GM12878 (cell line): ENCODE results near the gene SEMA3A. TPM values are rescaled to one million over a fixed set of nuclear protein-coding genes. Genes with fewer than 3 reads are reported as not detected.

Source experiments
- ATAC-seq: fragments of 200-7000 bp; cut with Tn5 transposase; 3 replicates; pipeline ENCODE4 v1.9.1; 2020; ENCODE audit warnings: mild to moderate bottlenecking, moderate library complexity
- BruUV-seq: library from RNA; stranded (reverse); fragments of 400-500 nt; replicated peaks from 2 replicates; lab custom pipeline; 2021; lab: Mats Ljungman, UMichigan
- CTCF ChIA-PET: fragments of 300-600 bp; sonication (Branson Sonifier 250); formaldehyde crosslinking; extraction: SDS; loops from one replicate; lab custom pipeline; 2021; ENCODE audit warnings: inconsistent platforms; lab: Yijun Ruan, JAX
- POLR2A ChIA-PET: fragments of 350-600 bp; formaldehyde crosslinking; extraction: SDS; loops from one replicate; lab custom pipeline; 2021; ENCODE audit warnings: inconsistent platforms; lab: Charles Lee
- RAD21 ChIA-PET: fragments of 300-600 bp; sonication (Branson Sonifier 250); formaldehyde crosslinking; loops from one replicate; lab custom pipeline; 2023; ENCODE audit warnings: antibody characterized with exemption; ENCODE audit not compliant: unreplicated experiment; lab: Charles Lee
- SMC1A ChIA-PET: fragments of 300-600 bp; sonication (Branson Sonifier 250); formaldehyde crosslinking; loops from one replicate; lab custom pipeline; 2023; ENCODE audit not compliant: unreplicated experiment, uncharacterized antibody; lab: Charles Lee
- DNase-seq: peaks from one replicate; pipeline ENCODE4 v3.0.0-alpha.2; 2011; ENCODE audit warnings: low read depth, low spot score
- FAIRE-seq: peaks from 3 replicates; lab custom pipeline; 2011; peaks lifted over from hg19 to GRCh38; lab: Jason Lieb, UNC
- H2AFZ ChIP-seq: 2 replicates; pipeline ENCODE4 v1.6.0; 2011; ENCODE audit warnings: low read depth, low read length, control low read depth; ENCODE audit not compliant: control insufficient read depth
- H3K27ac ChIP-seq: 2 replicates; pipeline ENCODE4 v1.5.1; 2011; ENCODE audit warnings: control low read depth; ENCODE audit not compliant: control insufficient read depth, insufficient read depth
- H3K27me3 ChIP-seq, 2 experiments: replicated peaks in 1 of 2; 2 replicates each; pipeline versions ENCODE4 v1.6.0 to v1.6.1; 2011; ENCODE audit warnings: low read length in 1 of 2; ENCODE audit not compliant: control insufficient read depth in 2 of 2, insufficient read depth in 2 of 2
- H3K36me3 ChIP-seq, 2 experiments: 2 replicates each; pipeline ENCODE4 v1.5.1; 2011; ENCODE audit warnings: low read length in 1 of 2; ENCODE audit not compliant: control insufficient read depth in 2 of 2, insufficient read depth in 2 of 2
- H3K4me1 ChIP-seq: 2 replicates; pipeline ENCODE4 v1.6.1; 2011; ENCODE audit warnings: mild to moderate bottlenecking, low read length, moderate library complexity, mixed read lengths; ENCODE audit not compliant: control insufficient read depth, insufficient read depth
- H3K4me2 ChIP-seq: 2 replicates; pipeline ENCODE4 v1.6.0; 2011; ENCODE audit warnings: control low read depth; ENCODE audit not compliant: control insufficient read depth, insufficient read depth
- H3K4me3 ChIP-seq: fragments of 200-600 bp; sonication (generic); 2 replicates; pipeline ENCODE4 v1.5.1; 2016
- H3K79me2 ChIP-seq: 2 replicates; pipeline ENCODE4 v1.6.0; 2011; ENCODE audit warnings: low read length; ENCODE audit not compliant: control insufficient read depth, insufficient read depth
- H3K9ac ChIP-seq: 2 replicates; pipeline ENCODE4 v1.8.0; 2011; ENCODE audit warnings: low read length, control low read depth, mixed read lengths; ENCODE audit not compliant: control insufficient read depth, insufficient read depth
- H3K9me3 ChIP-seq: replicated peaks from 3 replicates; pipeline ENCODE4 v1.5.1; 2011; ENCODE audit warnings: mild to moderate bottlenecking, low read length; ENCODE audit not compliant: control insufficient read depth, insufficient read depth
- H4K20me1 ChIP-seq: 2 replicates; pipeline ENCODE4 v1.6.0; 2011; ENCODE audit not compliant: control insufficient read depth, insufficient read depth
- CBX3 ChIP-seq: fragments of 200-600 bp; sonication (generic); IDR thresholded peaks from 2 replicates; pipeline ENCODE4 v1.6.1; 2016; ENCODE audit warnings: low read depth, borderline replicate concordance
- E2F8 ChIP-seq: fragments of 450-650 bp; IDR thresholded peaks from 2 replicates; pipeline ENCODE4 v1.6.1; 2018; ENCODE audit warnings: mild to moderate bottlenecking, low read depth, moderate library complexity; ENCODE audit not compliant: partially characterized antibody
- ESRRA ChIP-seq: IDR thresholded peaks from 2 replicates; pipeline ENCODE4 v1.6.1; 2012; ENCODE audit warnings: mild to moderate bottlenecking, low read length, improper control_type of control experiment
- HDAC6 ChIP-seq: fragments of 200-600 bp; sonication (generic); IDR thresholded peaks from one replicate; pipeline ENCODE4 v1.8.0; 2017; ENCODE audit warnings: antibody characterized with exemption; ENCODE audit not compliant: unreplicated experiment
- IRF3 ChIP-seq: fragments of 450-650 bp; IDR thresholded peaks from 2 replicates; pipeline ENCODE4 v1.6.1; 2014; ENCODE audit warnings: mild to moderate bottlenecking
- JUNB ChIP-seq: IDR thresholded peaks from 2 replicates; pipeline ENCODE4 v1.6.1; 2016; ENCODE audit warnings: antibody characterized with exemption, mild to moderate bottlenecking
- NR2C2 ChIP-seq: IDR thresholded peaks from 2 replicates; pipeline ENCODE4 v1.6.1; 2011; ENCODE audit warnings: borderline replicate concordance, low read depth; ENCODE audit not compliant: control insufficient read depth, insufficient read length
- NRF1 ChIP-seq: conservative IDR thresholded peaks from 2 replicates; pipeline ENCODE4 v1.6.1; 2011; ENCODE audit warnings: mild to moderate bottlenecking, low read depth, low read length, improper control_type of control experiment
- SKIL ChIP-seq: fragments of 450-650 bp; IDR thresholded peaks from 2 replicates; pipeline ENCODE4 v1.6.1; 2017; ENCODE audit warnings: mild to moderate bottlenecking, low read depth, inconsistent platforms; ENCODE audit not compliant: poor library complexity, severe bottlenecking
- SREBF2 ChIP-seq: IDR thresholded peaks from 2 replicates; pipeline ENCODE4 v1.6.1; 2012; ENCODE audit warnings: mild to moderate bottlenecking, low read length
- TCF12 ChIP-seq: IDR thresholded peaks from 2 replicates; pipeline ENCODE4 v1.6.1; 2011; ENCODE audit warnings: low read depth, mild to moderate bottlenecking, low read length
- YBX1 ChIP-seq: fragments of 450-650 bp; IDR thresholded peaks from 2 replicates; pipeline ENCODE4 v1.6.1; 2016; ENCODE audit warnings: antibody characterized with exemption
- WGBS: methylation state at CpG from one replicate; pipeline ENCODE4 v1.1.6; 2016; ENCODE audit warnings: low lambda C conversion rate; ENCODE audit not compliant: insufficient replicate concordance, insufficient coverage; ENCODE audit errors: missing lambda C conversion rate; 5-methylcytosine and 5-hydroxymethylcytosine counted together
- in situ Hi-C: fragments of 300-500 bp; cut with MboI; formaldehyde crosslinking; loops from 9 replicates; pipeline ENCODE4 v1.14.3; 2018; ENCODE audit warnings: mixed read lengths
- intact Hi-C: fragments of 100-400 bp; cut with micrococcal nuclease; formaldehyde crosslinking; loops from one replicate; pipeline ENCODE4 v1.14.2; 2022; ENCODE audit not compliant: unreplicated experiment
- polyA plus RNA-seq, 11 experiments: library from polyadenylated mRNA; depleted of rRNA in 4 of 11; unstranded in 6 of 11; stranded (reverse) in 5 of 11; fragments of >200 nt; fragmentation: Nextera tagmentation in 4 of 11; fragmentation: Illumina TruSeq in 1 of 11; extraction: Ambion mirVana in 4 of 11; extraction: Trizol in 1 of 11; gene quantifications; 1 replicate in 1 of 11; 2 replicates in 10 of 11; pipeline versions ENCODE4 v1.2.1 to v1.2.3, GENCODE V29; 2011 to 2016; ENCODE audit warnings: inconsistent platforms in 2 of 11, missing spikeins in 2 of 11, low read depth in 1 of 11
- total RNA-seq, 4 experiments: library from RNA; depleted of rRNA in 3 of 4; stranded (reverse); fragments of >200 nt in 3 of 4; fragmentation: Illumina TruSeq in 1 of 4; extraction: Trizol in 1 of 4; gene quantifications; 2 replicates each; pipeline versions ENCODE4 v1.2.1 to v1.2.3, GENCODE V29; 2013 to 2021

The SEMA3A gene
- total and polyA plus RNA-seq, 10 of the 15 experiments (the other 5 are each of a cell fraction or from before 2014, with no cell fraction given) = 0.01 to 3.3 (median 0.24) TPM

DNA sequence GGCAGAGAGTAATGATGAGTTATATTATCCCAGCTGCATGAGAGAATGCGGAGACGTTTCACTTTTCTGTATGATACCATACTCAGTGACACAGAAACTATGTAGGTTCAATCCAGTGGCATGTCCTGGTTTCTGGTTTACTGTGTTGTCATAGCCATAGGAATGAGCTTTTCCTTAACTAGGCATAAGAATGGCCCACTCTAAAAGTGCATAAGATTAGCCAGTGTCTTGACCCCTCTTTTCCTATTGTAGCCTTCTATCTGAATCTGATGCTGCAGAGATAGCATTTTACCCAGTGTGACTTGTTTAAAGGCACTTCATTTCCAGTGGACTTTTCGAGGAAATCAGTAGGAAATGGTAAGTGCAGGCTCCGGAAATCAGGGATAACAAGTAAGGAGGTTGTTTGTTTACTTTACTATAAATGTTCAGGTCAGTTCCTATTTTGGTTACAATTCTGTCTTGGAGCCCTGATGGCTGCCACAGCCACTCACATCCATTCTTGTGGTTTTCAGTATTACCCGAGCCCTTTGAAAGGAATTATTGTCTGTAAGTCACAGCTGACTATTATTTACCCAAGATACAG is 70.5 kb downstream of the SEMA3A start (continued):
- no peak for TF ChIP-seq SKIL

GRCh38 chr7:84122582-84123360 is 71.8 kb downstream of the SEMA3A start:
- no peaks in the 10 kb centered on the region for H3K79me2 ChIP-seq
- POLR2A ChIA-PET = no interaction called here
- no peaks in the 10 kb centered on the region for H3K9me3 ChIP-seq
- no peak for TF ChIP-seq HDAC6
- no peak for TF ChIP-seq IRF3
- TF ChIP-seq NR2C2 = no peak
- no peak for TF ChIP-seq SKIL
- no peak for TF ChIP-seq ESRRA
- TF ChIP-seq E2F8 = no peak
- TF ChIP-seq CBX3 = no peak
- no peak for TF ChIP-seq TCF12
- no peak for TF ChIP-seq NRF1
- no peak for TF ChIP-seq YBX1
- no peak for TF ChIP-seq JUNB
- TF ChIP-seq SREBF2 = no peak
- no peak overlapping the region for H2AFZ ChIP-seq
- CTCF ChIA-PET = interaction anchor here (0.8 kb wide), 1 partner anchor 10 kb away, joined by 3 read pairs; no protein-coding TSS in a partner anchor
- ATAC-seq (no peak), DNase-seq (no peak), FAIRE-seq (no peak)
- H3K9ac ChIP-seq = no peak overlapping the region
- no peaks in the 10 kb centered on the region for H3K27me3 ChIP-seq
- 1% methylated on average over 4 of the region's 4 CpGs for WGBS
- H3K4me3 ChIP-seq = no peak overlapping the region
- intact Hi-C loops (no loop called here), in situ Hi-C loops (no loop called here)
- no TSS peak for BruUV-seq
- H4K20me1 ChIP-seq = no peaks in the 10 kb centered on the region
- H3K36me3 ChIP-seq = no peaks in the 10 kb centered on the region
- SMC1A ChIA-PET = interaction anchor here (0.6 to 1.6 kb wide), 5 partner anchors 8 to 190 kb away, joined by 3 to 6 read pairs (median 3); partner anchors contain the start of gene SEMA3A
- H3K4me1 ChIP-seq = no peaks in the 10 kb centered on the region
- H3K4me2 ChIP-seq = no peak overlapping the region
- RAD21 ChIA-PET = no interaction called here
- H3K27ac ChIP-seq = no peak overlapping the region
